Large intestine (tissue), 3 donors: Measurements from ENCODE around the gene CRYGB. TPM values are rescaled to one million over a fixed set of nuclear protein-coding genes. Genes with fewer than 3 reads are reported as not detected.
"Not testable (repeated sequence)": the region's sequence is repeated elsewhere in the genome, so short reads cannot be mapped to it uniquely, and the experiment has no call there.

Source experiments
- DNase-seq, 2 donors: peaks; one replicate each; pipeline versions ENCODE4 v3.0.0 to v3.0.0-alpha.2; 2013
- H3K27ac ChIP-seq: one replicate; pipeline ENCODE4 v1.5.1; 2013; ENCODE audit warnings: low read length
- H3K27me3 ChIP-seq: 2 replicates; pipeline ENCODE4 v1.6.1; 2013; ENCODE audit warnings: low read length; ENCODE audit not compliant: control insufficient read depth, insufficient read depth
- H3K36me3 ChIP-seq: 2 replicates; pipeline ENCODE4 v1.6.1; 2013; ENCODE audit warnings: low read length; ENCODE audit not compliant: control insufficient read depth, insufficient read depth
- H3K4me1 ChIP-seq: one replicate; pipeline ENCODE4 v1.6.1; 2013; ENCODE audit warnings: low read length; ENCODE audit not compliant: control insufficient read depth, insufficient read depth
- H3K4me3 ChIP-seq: one replicate; pipeline ENCODE4 v1.5.1; 2013; ENCODE audit warnings: low read length
- H3K9me3 ChIP-seq: one replicate; pipeline ENCODE4 v1.6.1; 2013; ENCODE audit warnings: mild to moderate bottlenecking, low read depth, low read length, moderate library complexity; ENCODE audit not compliant: control insufficient read depth
- WGBS: methylation state at CpG from one replicate; pipeline ENCODE4 v1.1.5; 2013; ENCODE audit warnings: low lambda C conversion rate; ENCODE audit not compliant: insufficient coverage; 5-methylcytosine and 5-hydroxymethylcytosine counted together
- polyA plus RNA-seq: library from polyadenylated mRNA; unstranded; fragments of 120-200 nt; gene quantifications from one replicate; pipeline ENCODE4 v1.2.1, GENCODE V29; 2013

CRYGB gene
- polyA plus RNA-seq, 1 donor: not detected

- H3K4me3 ChIP-seq: no peak overlapping the region
- DNase-seq: no peak
- H3K27ac ChIP-seq: no peak overlapping the region
- WGBS: no CpG with 5 or more reads among the region's 3 CpGs
- H3K4me1 ChIP-seq: no peaks in the 10 kb centered on the region
- H3K36me3 ChIP-seq: no peaks in the 10 kb centered on the region
- no peaks in the 10 kb centered on the region for H3K27me3 ChIP-seq
- no peaks in the 10 kb centered on the region for H3K9me3 ChIP-seq
Measured at GRCh38 chr2:208118918-208119317, 27.0 kb downstream of the CRYGB start.

- H3K4me1 ChIP-seq: not testable (repeated sequence)
Measured at GRCh38 chr2:208117390-208117789, 28.6 kb downstream of the CRYGB start.

DNA sequence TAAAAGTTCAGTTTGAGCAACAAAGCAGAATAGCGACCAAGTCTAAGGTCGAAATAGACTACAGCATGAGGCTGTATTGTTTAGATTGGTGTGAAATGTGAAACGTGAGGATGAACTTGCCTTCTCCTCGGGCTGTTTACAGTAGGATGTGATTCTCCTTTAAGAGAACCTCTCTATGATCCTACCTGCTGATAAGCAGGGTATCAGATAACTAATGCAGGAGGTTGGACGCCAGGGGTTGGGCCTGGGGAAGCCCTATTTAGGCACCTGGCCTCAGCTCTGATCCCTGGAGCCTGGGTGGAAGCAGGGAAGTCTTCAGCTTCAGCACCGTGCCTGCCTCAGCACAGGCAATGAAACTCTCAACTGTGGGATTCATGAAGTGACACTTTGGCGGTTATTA lies 33.0 kb downstream of the CRYGB start:
- Histone ChIP-seq H3K27me3 (peaks cover 3% of the 10 kb centered on the region), H3K36me3 (no peaks in the 10 kb centered on the region), H3K9me3 (no peaks in the 10 kb centered on the region), H3K27ac (no peak overlapping the region), H3K4me1 (peaks cover 9% of the 10 kb centered on the region), H3K4me3 (no peak overlapping the region)
- peak in 1 of 2 donors; percentile 23 for DNase-seq
- no CpG with 5 or more reads among the region's 7 CpGs for WGBS

More at GRCh38 chr2:208117390-208117789, 28.6 kb downstream of the CRYGB start:
- not testable (repeated sequence) for H3K9me3 ChIP-seq, H3K27ac ChIP-seq, H3K27me3 ChIP-seq, H3K36me3 ChIP-seq, DNase-seq, H3K4me3 ChIP-seq
- WGBS: no CpG with 5 or more reads among the region's 11 CpGs

- H3K27me3 ChIP-seq, H3K36me3 ChIP-seq, H3K4me1 ChIP-seq, H3K9me3 ChIP-seq, H3K4me3 ChIP-seq, H3K27ac ChIP-seq: not testable (repeated sequence)
- no CpG with 5 or more reads among the region's 36 CpGs for WGBS
- DNase-seq: peak in 1 of 2 donors; percentile 17
Measured at GRCh38 chr2:208112273-208112745, 33.6 kb downstream of the CRYGB start.

- H3K27ac ChIP-seq: no peak overlapping the region
- H3K4me3 ChIP-seq: no peak overlapping the region
Measured at GRCh38 chr2:208103616-208104015, 42.3 kb downstream of the CRYGB start.

GRCh38 chr2:208101716-208102631 lies 44.0 kb downstream of the CRYGB start:
- peak in 1 of 2 donors; percentile 30 for DNase-seq
- WGBS: 0% methylated on average over 1 of the region's 10 CpGs
- H3K36me3 ChIP-seq: no peaks in the 10 kb centered on the region
- H3K4me3 ChIP-seq: no peak overlapping the region
- no peaks in the 10 kb centered on the region for H3K4me1 ChIP-seq
- no peaks in the 10 kb centered on the region for H3K9me3 ChIP-seq
- H3K27ac ChIP-seq: no peak overlapping the region
- no peaks in the 10 kb centered on the region for H3K27me3 ChIP-seq

More at GRCh38 chr2:208103616-208104015, 42.3 kb downstream of the CRYGB start:
- DNase-seq: no peak
- no peaks in the 10 kb centered on the region for H3K36me3 ChIP-seq
- no peaks in the 10 kb centered on the region for H3K9me3 ChIP-seq
- no peaks in the 10 kb centered on the region for H3K27me3 ChIP-seq
- no peaks in the 10 kb centered on the region for H3K4me1 ChIP-seq
- WGBS: no CpG with 5 or more reads among the region's 3 CpGs

GRCh38 chr2:208099682-208100470 lies 46.1 kb downstream of the CRYGB start:
- Histone ChIP-seq H3K4me1 (no peaks in the 10 kb centered on the region), H3K9me3 (no peaks in the 10 kb centered on the region), H3K27me3 (no peaks in the 10 kb centered on the region), H3K4me3 (no peak overlapping the region), H3K36me3 (no peaks in the 10 kb centered on the region), H3K27ac (no peak overlapping the region)
- WGBS: 69% methylated on average over 5 of the region's 13 CpGs
- DNase-seq: no peak

DNA sequence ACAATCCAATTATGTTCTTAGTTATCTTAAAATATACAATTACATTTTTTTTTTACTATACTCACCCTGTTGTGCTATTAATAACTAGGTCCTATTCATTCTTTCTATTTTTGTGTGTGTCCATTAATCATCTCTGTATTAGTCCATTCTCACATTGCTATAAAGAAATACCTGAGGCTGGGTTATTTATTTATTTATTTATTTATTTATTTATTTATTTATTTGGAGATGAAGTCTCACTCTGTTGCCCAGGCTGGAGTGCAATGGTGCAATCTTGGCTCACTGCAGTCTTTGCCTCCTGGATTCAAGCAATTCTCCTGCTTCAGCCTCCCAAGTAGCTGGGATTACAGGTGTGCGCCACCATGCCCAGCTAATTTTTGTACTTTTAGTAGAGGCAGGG lies 47.3 kb downstream of the CRYGB start:
- DNase-seq, H3K27me3 ChIP-seq, H3K27ac ChIP-seq, H3K4me3 ChIP-seq, H3K4me1 ChIP-seq, H3K36me3 ChIP-seq, H3K9me3 ChIP-seq: not testable (repeated sequence)
- no CpG with 5 or more reads among the region's 1 CpG for WGBS

DNA sequence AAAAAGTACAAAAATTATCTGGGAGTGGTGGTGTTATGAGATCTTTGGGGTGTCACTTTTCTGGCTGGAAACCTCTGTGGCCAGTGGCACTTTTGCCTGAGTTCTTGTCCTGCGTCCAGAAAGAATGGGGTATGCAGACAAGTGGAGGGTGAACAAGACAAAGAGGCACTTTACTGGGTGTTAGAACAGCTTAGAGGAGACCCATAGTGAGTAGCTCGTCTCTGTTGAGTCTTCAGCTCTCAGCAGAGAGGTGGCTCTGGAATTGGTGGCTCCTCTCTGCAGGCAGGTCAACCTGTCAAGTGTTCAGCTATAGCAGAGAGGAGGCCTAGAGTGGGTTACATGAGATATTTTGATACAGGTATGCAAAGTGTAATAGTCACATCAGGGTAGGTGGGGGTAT lies 47.7 kb downstream of the CRYGB start:
- no peak overlapping the region for H3K4me3 ChIP-seq
- no peak for DNase-seq
- no CpG with 5 or more reads among the region's 2 CpGs for WGBS
- no peaks in the 10 kb centered on the region for H3K9me3 ChIP-seq
- H3K4me1 ChIP-seq: no peaks in the 10 kb centered on the region
- no peaks in the 10 kb centered on the region for H3K27me3 ChIP-seq
- no peak overlapping the region for H3K27ac ChIP-seq
- H3K36me3 ChIP-seq: no peaks in the 10 kb centered on the region

DNA sequence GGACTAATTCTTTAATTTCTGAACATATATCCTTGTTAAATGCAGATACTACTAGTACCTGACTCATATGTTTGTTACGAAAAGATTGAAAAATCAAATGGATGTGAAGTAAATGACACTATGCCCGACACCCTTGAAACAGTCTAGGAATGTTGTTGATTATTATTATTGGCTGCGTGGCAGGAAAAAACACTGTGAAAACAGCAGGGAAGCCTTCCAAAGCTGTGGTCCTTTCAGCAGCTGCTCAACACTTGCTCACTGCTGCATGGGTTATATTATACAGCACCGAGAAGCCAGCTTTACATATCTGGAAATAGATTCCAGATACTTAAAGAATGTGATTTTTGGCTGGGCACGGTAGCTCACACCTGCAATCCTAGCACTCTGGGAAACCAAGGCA lies 48.2 kb downstream of the CRYGB start:
- H3K36me3 ChIP-seq: no peaks in the 10 kb centered on the region
- DNase-seq: no peak
- WGBS: no CpG with 5 or more reads among the region's 5 CpGs
- H3K27me3 ChIP-seq: no peaks in the 10 kb centered on the region
- no peaks in the 10 kb centered on the region for H3K9me3 ChIP-seq
- H3K4me3 ChIP-seq: no peak overlapping the region
- no peak overlapping the region for H3K27ac ChIP-seq
- H3K4me1 ChIP-seq: no peaks in the 10 kb centered on the region
